Stimulated activated CD8-positive, alpha-beta memory T cell treated with anti-CD3 and anti-CD28 coated beads, Interleukin-15, amount 100 ng/mL, for 24 hours (primary cell): ENCODE data around the gene LMBRD1.
"Not testable (repeated sequence)": the region's sequence is repeated elsewhere in the genome, so short reads cannot be mapped to it uniquely, and the experiment has no call there.

Experiments
- DNase-seq: peaks from one replicate; pipeline ENCODE4 v3.0.0-alpha.2; 2020; ENCODE audit warnings: low read depth

LMBRD1 gene

DNA sequence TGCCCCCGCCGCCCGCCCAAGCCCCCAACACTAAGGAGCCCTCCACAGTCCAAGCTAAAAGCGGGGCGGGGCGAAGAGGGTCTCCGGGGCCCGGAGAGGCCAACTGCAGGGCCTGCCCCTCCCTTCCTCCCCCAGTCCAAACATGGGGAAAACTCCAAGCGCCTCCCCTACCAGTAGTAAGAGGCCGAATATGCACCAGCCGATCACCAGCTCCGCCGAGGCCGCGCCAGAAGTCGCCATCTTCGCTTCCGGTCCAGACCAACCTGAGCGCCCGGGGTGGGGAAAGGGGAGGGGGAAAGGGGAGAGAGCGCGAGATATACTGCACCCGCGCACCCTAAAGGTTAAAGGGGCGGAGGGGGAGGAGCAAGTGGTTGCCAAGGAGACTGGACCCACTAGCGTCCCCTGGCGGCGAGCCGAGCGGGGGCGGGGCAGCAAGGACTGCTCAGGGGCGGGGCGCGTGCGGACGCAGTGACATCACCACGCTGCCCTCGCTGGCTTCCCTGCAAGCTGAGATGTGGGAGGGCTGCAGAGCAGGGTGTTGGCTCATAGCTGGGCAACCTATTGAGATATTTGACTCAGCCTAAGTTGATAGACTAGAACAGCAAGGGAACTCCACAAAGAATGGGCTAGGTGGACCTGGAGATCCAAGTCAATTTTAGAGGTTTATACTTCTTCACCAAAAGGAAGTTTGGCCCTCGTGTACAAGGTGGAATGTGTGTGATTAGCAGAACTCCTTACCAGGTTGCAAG, at the start of gene LMBRD1:
TSS of gene LMBRD1 (minus strand) at position 369 of the 749 bp plus-strand sequence. CDS start at position 240, 129 bp downstream.
- DNase-seq = peak; percentile 99

DNA sequence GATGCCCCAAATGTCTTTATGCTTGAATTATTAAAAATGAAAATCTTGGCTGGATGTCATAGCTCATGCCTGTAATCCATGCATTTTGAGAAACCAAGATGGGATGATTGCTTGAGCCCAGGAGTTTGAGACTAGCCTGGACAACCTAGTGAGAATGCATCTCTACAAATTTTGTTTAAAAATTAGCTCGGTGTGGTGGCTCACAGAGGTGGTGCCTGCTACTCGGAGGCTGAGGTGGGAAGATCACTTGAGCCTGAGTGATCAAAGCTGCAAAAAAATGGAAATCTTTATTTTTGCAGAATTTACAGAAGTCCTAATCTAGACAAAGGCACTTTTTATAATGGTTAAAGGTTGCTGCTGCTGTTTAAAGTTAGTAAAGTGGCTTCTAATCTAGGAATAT, 49.5 kb upstream of the LMBRD1 start:
- no peak for DNase-seq

DNA sequence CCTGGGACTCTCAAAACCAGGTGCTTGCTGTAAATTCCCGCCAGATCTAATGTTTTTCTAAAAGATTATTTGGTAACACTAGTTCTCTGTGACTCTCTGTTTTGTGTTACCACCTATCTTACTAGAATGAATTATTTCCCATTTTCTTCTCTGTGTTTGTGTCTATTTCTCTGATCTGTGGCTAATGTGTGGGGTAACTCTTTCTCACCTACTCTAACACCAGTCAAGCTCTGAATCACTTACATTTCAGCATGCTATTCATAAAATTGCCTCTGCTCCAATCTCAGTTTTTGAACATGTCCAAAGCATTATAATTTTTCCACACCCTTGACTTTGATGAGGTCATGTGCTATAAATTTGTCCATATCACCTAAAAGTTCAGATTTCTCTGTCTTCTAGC, 46.4 kb upstream of the LMBRD1 start:
- no peak for DNase-seq

DNA sequence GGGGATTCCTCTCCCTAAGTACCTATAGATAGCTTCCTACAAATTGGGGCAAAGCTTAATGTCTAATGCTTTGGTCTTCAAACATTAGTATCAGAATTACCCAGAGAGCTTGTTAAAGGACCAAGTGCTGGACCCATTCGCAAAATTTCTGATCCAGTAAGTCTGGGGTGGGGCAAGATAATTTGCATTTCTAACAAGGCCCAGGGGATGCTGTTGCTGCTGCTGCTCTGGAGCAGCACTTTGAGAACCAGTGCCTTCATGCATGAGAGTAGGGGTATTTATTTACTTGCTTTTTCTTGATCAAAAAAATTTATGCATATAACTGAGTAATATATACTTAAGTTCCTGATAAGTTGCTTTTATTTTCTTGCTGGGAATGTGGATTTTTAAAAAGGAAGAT, 45.1 kb upstream of the LMBRD1 start:
- DNase-seq = no peak

DNA sequence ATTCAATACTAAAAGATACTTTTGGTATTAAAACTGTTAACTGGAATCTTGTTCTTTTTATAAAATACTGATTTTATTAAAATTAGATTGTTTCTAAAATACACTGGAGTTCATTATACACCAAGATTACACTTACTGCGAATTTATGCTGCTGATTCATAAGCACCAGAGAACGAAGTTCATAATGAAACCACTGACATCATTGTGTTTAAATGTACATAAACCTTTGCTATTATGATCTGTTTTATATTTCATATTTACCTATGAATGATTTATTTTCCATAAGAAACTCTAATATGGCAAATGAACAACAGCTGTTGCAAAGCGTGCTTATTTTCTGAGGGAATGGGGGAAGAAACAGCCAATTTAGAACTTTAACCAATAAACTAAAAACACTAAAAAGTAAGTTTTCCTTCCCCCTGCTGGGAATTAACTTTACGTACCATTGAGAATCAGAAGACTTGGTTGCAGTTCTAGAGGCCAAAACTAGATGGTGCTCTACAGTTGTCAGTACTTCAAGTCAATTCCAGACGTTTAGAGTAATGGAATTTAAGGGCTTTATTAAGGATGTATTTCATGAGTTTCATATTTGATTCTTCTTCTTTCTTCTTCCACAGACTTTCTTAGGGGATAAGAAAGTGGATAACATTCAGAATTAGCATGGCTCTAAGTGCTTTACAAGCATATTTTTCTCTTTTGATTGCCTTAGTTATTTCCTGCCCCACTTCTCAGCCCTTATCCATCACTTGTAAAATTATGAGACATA, 38.8 kb upstream of the LMBRD1 start:
- no peak for DNase-seq

DNA sequence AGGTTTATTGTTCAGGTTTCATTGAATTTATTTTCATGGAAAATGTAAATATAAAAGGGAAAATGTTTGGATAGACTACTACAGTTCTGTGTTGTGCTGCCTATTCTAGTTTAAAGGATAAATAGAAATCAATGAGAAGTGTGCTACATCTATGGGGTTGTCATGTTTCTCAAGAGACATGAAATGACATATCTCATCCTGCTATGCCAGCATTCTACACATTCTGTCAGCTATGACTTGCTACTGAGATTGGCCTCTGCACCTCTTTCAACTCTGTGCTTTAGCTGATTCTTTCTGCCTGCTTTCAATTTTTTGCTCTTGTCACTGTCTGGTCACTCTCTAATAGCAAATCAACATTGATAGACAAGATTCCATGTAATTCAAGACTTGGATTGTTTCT, 35.7 kb upstream of the LMBRD1 start:
- DNase-seq = no peak

DNA sequence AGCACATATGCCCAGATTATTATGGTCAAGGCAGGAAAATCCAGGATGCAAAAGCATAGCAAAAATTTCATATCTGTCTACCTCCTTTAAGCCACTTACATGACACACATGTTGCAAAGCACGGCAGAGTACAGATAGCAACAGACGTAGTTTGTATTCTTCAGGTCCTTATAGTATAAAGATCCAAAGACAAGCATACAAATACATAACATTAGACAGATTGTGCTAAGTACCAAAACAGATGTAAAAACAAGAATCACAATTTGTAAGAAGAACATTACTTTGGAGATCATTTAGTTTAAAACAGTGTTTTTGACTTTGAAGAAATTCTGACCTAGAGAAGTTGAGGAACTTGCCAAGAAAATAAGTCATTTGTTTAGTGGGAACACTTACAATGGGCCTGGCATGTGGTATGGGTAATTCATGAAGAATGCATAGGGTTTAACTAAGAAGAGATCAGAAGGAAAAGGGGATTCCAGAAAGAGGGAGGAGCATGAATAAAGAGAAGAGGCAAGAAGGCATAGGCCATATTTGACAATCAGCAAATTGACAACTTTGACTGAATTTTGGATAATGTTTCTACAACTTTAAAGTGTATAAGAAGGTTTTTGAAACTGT, 30.6 kb upstream of the LMBRD1 start:
- no peak for DNase-seq

DNA sequence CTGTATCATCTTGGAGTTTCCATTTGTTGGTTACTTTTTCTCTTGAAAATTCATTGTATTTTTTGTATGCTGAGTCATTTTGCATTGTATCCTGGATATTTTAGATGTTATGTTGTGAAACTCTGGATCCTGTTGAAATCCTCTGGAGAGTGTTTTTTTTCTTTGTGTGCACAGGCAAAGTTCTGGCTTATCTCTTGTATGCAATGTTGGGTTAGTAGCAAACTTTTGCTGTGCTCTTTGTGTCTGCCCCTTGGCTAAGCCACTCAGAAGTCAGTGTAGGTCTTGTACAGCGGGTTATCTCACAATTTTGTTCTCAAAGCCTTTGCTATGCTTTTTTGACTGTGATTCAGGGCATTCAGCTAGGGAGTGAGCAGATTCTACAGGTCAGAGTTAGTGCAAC, 29.1 kb upstream of the LMBRD1 start:
- no peak for DNase-seq

DNA sequence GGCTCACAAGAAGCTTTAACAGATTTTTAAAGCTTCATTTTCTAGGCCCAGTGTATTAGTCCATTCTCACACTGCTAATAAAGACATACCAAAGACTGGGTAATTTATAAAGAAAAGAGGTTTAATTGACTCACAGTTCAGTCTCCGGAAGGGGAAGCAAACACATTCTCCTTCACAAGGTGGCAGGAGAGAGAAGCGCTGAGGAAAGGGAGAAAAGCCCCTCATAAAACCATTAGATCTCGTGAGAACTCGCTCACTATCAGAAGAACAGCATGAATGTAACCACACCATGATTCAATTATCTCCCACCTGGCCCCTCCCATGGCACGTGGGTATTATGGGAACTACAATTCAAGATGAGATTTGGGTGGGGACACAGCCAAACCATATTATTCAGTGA, 27.5 kb upstream of the LMBRD1 start:
- not testable (repeated sequence) for DNase-seq

DNA sequence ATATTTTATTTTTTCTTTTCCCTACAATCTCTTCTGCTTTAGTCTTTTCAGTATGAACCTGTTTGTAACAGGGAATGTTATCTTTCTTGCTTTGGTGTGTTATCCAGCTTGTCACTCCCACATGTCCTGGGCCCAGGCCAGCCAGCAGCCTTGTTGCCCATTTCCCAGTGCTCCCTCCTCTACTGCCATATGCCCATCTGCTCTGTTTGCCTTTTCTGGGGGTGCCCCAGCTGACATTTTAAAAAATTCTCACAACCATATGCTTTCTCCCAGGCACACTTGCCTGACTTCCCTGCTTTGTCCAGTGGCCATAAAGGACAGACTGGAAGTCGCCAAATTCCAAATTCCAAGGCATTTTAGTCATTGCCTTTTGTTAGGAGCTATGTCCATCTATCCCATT, 23.6 kb upstream of the LMBRD1 start:
- no peak for DNase-seq

DNA sequence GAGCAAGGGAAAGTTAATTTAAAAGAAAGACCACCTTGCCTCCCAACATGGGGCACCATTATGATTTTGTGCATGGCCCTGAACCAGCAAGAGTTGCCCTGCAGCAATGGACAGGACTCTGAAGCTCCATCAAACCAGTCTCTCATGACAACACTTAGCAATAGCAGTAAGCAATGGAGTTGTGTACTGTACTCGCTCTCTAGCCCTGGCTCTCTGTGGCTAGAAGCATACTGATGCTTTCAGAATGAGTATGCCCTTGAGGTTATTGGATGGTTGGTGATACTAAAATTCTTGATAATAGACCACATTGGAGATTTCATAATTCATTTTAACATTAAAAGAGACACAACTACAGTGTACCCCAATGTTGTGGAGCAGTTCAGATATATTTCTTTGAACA, 23.2 kb upstream of the LMBRD1 start:
- DNase-seq = no peak

DNA sequence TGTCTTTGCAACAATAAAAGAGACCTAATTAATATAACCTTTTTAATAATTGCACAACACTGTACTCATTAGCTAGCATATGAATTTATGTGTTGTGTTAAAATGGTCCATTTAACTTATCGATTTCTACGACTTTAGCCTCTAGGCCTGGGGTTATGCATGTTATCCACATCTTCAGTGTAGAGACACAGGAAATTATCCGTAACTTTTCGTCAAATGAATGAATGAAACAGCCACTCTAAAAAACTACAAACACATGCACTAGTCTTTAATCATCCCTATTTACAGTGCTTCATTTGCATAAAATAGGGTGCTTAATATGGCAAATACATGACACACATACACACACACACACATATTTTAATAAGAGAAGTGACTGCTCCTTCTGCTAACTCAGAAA, 22.3 kb upstream of the LMBRD1 start:
- no peak for DNase-seq

DNA sequence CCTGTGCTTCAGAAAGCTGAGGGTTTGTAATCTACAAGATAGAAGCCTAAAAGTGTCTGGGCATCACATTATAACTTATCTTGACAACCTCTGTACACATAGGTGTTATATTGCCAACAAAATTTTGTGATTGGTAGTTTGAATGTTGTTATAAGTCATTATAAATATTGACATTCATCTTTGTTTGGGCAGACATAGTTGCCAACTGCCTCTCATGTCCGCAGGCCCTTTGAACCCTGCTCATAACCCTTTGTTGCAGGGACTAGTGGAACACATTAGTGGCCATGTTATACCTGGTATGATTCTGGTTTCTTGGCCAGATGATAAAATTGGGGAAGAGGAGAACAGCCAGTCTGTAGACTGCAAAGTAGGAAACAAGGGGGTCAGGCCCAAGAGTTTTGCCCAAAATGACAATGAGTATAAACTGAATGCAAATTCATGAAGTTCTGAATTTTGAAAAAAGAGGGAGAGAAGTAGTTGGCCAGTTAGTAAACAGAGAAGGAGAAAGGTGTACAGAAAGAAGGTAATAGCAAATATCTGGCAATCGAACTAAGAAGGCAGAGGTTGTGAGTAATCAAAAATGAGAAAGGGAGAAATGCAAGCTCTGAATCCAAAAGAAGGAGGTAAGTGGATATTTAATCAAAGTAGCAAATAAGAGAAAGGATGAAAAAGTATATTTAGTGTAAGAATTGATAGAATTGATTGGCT, 21.6 kb upstream of the LMBRD1 start:
- DNase-seq = no peak

DNA sequence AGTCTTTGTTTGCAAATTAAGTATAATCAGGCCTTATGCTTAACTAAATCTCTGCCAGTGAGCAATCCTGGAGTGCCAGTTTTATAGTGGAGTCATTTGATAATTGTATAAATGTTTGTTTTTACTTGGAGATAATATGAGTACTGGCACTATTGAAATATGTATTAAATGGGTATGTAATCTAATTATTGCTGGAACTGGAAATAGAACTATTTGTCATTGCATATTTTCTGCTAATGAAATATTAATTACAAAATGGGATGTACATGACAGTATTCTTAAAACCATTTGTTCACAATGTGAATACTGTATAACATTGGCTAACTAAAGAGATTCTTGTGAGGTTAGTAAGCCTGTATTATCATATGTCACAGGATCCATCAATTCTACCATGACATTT, 20.5 kb upstream of the LMBRD1 start:
- DNase-seq = no peak

DNA sequence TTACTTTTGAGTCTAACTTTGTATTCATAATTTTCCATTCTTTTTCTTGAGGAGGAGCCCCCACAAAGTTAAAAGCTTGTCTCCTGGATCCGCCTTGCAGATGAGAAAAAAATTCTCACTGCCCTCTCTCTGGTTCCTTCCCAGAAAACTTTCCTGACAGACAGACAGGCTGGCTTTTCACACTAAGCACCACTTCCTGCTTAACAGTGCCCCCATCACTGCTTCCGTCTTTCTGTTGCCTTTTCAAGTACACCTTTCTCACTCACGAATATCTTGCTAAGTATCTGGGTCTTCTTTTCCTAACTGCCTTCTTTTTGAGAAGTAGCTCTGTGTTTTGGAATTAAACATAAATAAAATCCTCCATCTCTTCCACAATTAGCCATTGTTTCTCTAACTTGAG, 19.8 kb upstream of the LMBRD1 start:
- no peak for DNase-seq

DNA sequence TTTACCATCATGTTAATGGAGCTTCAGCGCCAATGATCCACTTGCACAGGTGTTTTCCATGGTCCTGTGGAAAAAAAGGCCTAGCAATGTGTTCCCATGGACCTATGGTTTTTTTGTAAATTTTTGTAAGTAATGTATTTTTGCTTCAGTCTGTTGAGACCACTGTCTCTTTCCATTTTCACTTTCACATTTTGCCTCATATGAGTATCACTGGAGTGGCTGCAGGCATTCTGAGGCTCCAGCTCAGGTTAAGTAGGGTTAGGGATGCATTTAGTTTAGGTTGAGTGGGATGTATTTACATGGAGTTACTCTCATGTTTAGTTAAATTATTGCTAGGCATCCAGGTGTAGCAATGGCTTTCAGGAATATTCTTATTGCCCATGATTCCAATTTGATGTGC, 19.2 kb upstream of the LMBRD1 start:
- DNase-seq = no peak

DNA sequence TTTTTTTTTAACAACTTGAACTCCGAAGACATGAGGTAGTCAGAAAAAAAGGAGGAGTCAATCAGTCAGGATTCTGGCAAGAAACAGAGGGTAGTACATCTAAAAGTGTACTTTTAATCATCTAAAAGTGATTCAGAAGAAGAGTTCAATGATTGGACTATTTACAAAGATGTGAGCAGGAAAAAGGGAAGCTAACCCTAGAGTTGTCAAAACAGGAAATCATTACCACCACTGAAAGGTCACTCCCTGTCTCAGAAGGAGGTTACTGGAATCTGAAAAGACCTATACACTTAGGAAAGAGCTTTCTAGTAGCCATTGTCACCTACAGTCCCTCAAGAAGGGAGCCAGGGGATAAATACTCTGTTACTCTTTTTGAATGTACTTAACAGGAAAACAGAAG, 16.7 kb upstream of the LMBRD1 start:
- DNase-seq = no peak

DNA sequence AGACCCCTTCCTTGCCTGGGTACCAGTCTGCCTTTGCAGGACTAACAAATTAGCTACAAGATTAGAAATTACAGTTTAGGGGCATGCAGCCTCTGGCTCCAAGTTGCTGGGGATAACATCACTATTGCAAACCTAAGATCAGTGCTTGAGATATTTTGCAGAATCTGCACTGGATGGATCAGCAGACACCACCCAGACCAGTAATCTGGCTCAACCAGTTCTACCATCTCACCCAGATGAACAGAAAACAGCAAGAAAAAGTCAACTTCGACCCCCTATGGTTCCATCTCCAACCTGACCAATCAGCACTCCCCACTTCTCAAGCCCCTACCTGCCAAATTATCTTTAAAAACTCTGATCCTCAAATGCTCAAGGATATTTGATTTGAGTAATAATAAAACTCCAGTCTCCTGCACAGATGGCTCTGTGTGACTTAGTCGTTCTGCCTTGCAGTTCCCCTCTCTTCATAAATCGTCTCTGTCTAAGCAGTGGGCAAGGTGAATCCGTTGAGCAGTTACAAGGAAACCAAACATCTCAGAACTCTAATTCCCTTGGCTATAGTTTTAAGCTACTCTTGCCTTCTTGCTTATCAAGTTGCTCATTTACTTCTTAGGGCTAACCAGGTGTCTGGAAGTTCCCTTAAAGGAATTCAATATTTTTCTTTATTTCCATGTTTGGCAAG, 16.1 kb upstream of the LMBRD1 start:
- DNase-seq = no peak

DNA sequence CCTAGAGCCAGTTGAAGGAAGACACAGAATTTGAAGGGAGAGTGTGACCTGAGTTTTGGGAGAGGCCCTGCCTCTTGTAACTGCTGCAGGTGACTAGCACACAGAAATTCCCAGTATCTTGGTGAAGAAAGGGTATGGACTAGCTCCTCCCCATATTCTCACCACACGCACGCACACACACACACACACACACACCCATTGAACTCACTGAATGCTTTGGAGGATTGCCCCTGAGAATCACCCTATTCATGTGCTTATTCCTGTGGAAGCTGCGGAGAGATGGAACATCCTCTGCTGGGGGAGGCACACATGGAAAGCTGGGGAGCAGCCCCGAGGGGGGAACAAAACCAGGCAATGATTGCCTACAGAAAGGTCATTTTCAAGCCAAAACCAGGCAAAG, 6.2 kb upstream of the LMBRD1 start:
- DNase-seq = no peak

DNA sequence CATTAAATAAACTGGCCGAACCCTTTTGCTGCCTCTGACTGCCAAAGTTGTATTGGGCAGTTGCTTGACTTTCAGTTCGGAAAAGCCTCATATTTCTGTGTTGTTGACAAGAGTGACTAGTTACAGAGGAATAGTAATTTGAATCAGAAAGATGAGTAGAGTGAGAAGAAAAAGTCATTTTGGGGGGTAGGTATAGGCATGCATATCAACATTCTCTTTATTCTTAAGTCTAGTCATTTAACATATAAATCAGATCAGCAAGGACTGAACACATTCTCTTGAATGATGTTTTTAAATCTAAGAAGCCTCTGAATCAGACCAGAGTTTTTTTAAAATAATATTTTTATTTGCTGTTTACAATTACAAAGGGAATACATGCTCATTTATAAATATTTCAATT, 4.9 kb upstream of the LMBRD1 start:
- DNase-seq = no peak

DNA sequence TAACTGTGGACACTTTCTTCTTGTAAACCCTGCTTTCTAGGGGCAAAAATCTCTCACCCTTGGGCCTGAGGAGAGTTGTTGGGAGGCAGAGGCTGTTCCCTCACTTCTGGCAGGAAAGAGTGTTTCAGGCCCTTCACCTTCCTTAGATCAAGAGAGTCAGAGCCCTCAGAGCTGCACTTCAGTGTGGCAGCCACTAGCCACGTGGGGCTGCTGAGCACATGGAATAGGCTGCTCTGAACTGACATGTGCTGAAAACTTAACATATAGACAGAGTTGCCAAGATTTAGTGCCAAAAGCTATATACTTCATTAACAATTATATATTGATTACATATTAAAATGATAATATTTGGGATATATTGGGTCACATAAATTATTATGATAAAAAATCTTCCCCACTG, 4.4 kb upstream of the LMBRD1 start:
- DNase-seq = no peak

DNA sequence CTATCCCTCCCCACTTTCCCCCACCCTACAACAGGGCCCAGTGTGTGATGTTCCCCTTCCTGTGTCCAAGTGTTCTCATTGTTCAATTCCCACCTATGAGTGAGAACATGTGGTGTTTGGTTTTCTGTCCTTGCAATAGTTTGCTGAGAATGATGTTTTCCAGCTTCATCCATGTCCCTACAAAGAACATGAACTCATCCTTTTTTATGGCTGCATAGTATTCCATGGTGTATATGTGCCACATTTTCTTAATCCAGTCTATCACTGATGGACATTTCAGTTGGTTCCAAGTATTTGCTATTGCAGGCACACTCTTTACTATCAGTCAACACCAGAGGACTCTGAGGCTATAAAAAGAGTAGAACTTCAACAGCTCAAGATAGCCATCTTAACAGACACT, 2.0 kb upstream of the LMBRD1 start:
- not testable (repeated sequence) for DNase-seq
